Endothelial cell of umbilical vein (primary cell): ENCODE measurements around the gene KCNJ18.
"Not testable (repeated sequence)": the region's sequence is repeated elsewhere in the genome, so short reads cannot be mapped to it uniquely, and the experiment has no call there.

Experiments
- CTCF ChIP-seq, 2 donors: IDR thresholded peaks; 1 replicate in 1 of 2; 2 replicates in 1 of 2; pipeline ENCODE4 v1.5.1; 2011; ENCODE audit warnings: low read length in 2 of 2, mild to moderate bottlenecking in 2 of 2, moderate library complexity in 2 of 2, control low read depth in 1 of 2, inconsistent platforms in 1 of 2, low read depth in 1 of 2; ENCODE audit not compliant: insufficient read depth in 1 of 2; ENCODE audit errors: extremely low read depth in 1 of 2
- EZH2 ChIP-seq: IDR thresholded peaks from 2 replicates; pipeline ENCODE4 v1.6.1; 2012; ENCODE audit warnings: borderline replicate concordance, low read depth, mild to moderate bottlenecking, moderate library complexity, low read length, inconsistent platforms; ENCODE audit not compliant: severe bottlenecking
- FOS ChIP-seq: IDR thresholded peaks from 2 replicates; pipeline ENCODE4 v1.6.1; 2011; ENCODE audit warnings: mild to moderate bottlenecking, low read length, moderate library complexity, borderline replicate concordance; ENCODE audit not compliant: insufficient read depth
- GATA2 ChIP-seq: IDR thresholded peaks from 2 replicates; pipeline ENCODE4 v1.7.0; 2011; ENCODE audit warnings: low read depth, mild to moderate bottlenecking, moderate library complexity, mixed read lengths, low read length; ENCODE audit not compliant: insufficient read length, insufficient read depth
- JUN ChIP-seq: IDR thresholded peaks from 2 replicates; pipeline ENCODE4 v1.6.1; 2011; ENCODE audit warnings: borderline replicate concordance, low read depth; ENCODE audit not compliant: insufficient read length, insufficient read depth
- MAX ChIP-seq: IDR thresholded peaks from 2 replicates; pipeline ENCODE4 v1.6.1; 2011; ENCODE audit not compliant: insufficient read depth, insufficient read length
- POLR2A ChIP-seq: IDR thresholded peaks from 2 replicates; pipeline ENCODE4 v1.6.1; 2012; ENCODE audit warnings: low read depth, mild to moderate bottlenecking, control low read depth, low read length
- POLR2AphosphoS5 ChIP-seq: IDR thresholded peaks from 2 replicates; pipeline ENCODE4 v1.6.1; 2012; ENCODE audit warnings: low read depth, mild to moderate bottlenecking, control low read depth, low read length, moderate library complexity; ENCODE audit not compliant: insufficient read depth

GRCh38 chr17:21735814-21736213 is 43.5 kb downstream of the KCNJ18 start:
- not testable (repeated sequence) for TF ChIP-seq EZH2; CTCF (IDR thresholded peaks at IDR 0.05; ENCODE audit: extremely low read depth in 1 of 2, insufficient read depth in 1 of 2, low read depth in 1 of 2, low read length in 2 of 2); POLR2AphosphoS5; MAX; POLR2A; JUN; GATA2; FOS
